Smooth muscle cell (in vitro differentiated cells): ENCODE measurements around the gene GDNF. TPM values are rescaled to one million over a fixed set of nuclear protein-coding genes. Genes with fewer than 3 reads are reported as not detected.

ENCODE experiments used
- DNase-seq: peaks from one replicate; lab custom pipeline; 2025; ENCODE audit not compliant: unreplicated experiment; lab: John Stamatoyannopoulos, UW
- H2AFZ ChIP-seq: fragments of 200-600 bp; sonication (generic); 2 replicates; pipeline ENCODE4 v1.6.0; 2016; ENCODE audit warnings: antibody characterized with exemption, low read depth, mild to moderate bottlenecking
- H3F3A ChIP-seq: fragments of 200-600 bp; sonication (generic); 2 replicates; pipeline ENCODE4 v1.6.0; 2017; ENCODE audit warnings: antibody characterized with exemption, low read depth
- H3K27ac ChIP-seq: fragments of 200-600 bp; sonication (generic); 2 replicates; pipeline ENCODE4 v1.5.1; 2016; ENCODE audit warnings: low read depth, mild to moderate bottlenecking
- H3K27me3 ChIP-seq: fragments of 200-600 bp; sonication (generic); 2 replicates; pipeline ENCODE4 v1.6.1; 2016; ENCODE audit warnings: low read depth, mild to moderate bottlenecking
- H3K36me3 ChIP-seq: fragments of 200-600 bp; sonication (generic); 2 replicates; pipeline ENCODE4 v1.5.1; 2016; ENCODE audit warnings: low read depth
- H3K4me1 ChIP-seq: fragments of 200-600 bp; sonication (generic); 2 replicates; pipeline ENCODE4 v1.5.1; 2016; ENCODE audit warnings: low read depth
- H3K4me2 ChIP-seq: fragments of 200-600 bp; sonication (generic); 2 replicates; pipeline ENCODE4 v1.6.0; 2016; ENCODE audit warnings: mild to moderate bottlenecking
- H3K4me3 ChIP-seq: fragments of 200-600 bp; sonication (generic); 2 replicates; pipeline ENCODE4 v1.5.1; 2016; ENCODE audit warnings: mild to moderate bottlenecking
- H3K79me2 ChIP-seq: fragments of 200-600 bp; sonication (generic); 2 replicates; pipeline ENCODE4 v1.6.0; 2016; ENCODE audit warnings: low read depth, mild to moderate bottlenecking
- H3K9ac ChIP-seq: fragments of 200-600 bp; sonication (generic); 2 replicates; pipeline ENCODE4 v1.6.0; 2016; ENCODE audit warnings: low read depth
- H3K9me3 ChIP-seq: fragments of 200-600 bp; sonication (generic); replicated peaks from 2 replicates; pipeline ENCODE4 v1.5.1; 2016; ENCODE audit warnings: low read depth
- H4K20me1 ChIP-seq: fragments of 200-600 bp; sonication (generic); 2 replicates; pipeline ENCODE4 v1.6.0; 2016; ENCODE audit warnings: low read depth
- WGBS: methylation state at CpG from one replicate; pipeline ENCODE4 v1.1.7; 2016; ENCODE audit warnings: low lambda C conversion rate; 5-methylcytosine and 5-hydroxymethylcytosine counted together
- polyA plus RNA-seq: library from polyadenylated mRNA; unstranded; fragments of >200 nt; fragmentation: Nextera tagmentation; extraction: Ambion mirVana; gene quantifications from 2 replicates; pipeline ENCODE4 v1.2.1, GENCODE V29; 2016
- total RNA-seq: library from RNA; depleted of rRNA; stranded (reverse); fragments of >200 nt; gene quantifications from 2 replicates; pipeline ENCODE4 v1.2.3, GENCODE V29; 2014
- TF ChIP-seq, protein P1 (sequence below): fragments of 200-600 bp; sonication (generic); IDR thresholded peaks from 2 replicates; pipeline ENCODE4 v1.5.1; 2017; ENCODE audit warnings: borderline replicate concordance, mild to moderate bottlenecking, antibody characterized with exemption; ENCODE audit not compliant: insufficient read depth, poor library complexity, severe bottlenecking

The GDNF gene
- total and polyA plus RNA-seq, 2 experiments from 2014 or later, result 12.9 to 18.8 TPM

- TF ChIP-seq, protein P1, sequence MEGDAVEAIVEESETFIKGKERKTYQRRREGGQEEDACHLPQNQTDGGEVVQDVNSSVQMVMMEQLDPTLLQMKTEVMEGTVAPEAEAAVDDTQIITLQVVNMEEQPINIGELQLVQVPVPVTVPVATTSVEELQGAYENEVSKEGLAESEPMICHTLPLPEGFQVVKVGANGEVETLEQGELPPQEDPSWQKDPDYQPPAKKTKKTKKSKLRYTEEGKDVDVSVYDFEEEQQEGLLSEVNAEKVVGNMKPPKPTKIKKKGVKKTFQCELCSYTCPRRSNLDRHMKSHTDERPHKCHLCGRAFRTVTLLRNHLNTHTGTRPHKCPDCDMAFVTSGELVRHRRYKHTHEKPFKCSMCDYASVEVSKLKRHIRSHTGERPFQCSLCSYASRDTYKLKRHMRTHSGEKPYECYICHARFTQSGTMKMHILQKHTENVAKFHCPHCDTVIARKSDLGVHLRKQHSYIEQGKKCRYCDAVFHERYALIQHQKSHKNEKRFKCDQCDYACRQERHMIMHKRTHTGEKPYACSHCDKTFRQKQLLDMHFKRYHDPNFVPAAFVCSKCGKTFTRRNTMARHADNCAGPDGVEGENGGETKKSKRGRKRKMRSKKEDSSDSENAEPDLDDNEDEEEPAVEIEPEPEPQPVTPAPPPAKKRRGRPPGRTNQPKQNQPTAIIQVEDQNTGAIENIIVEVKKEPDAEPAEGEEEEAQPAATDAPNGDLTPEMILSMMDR, result no peak
Measured at GRCh38 chr5:37808945-37809344, 30.9 kb downstream of the GDNF start.

DNA sequence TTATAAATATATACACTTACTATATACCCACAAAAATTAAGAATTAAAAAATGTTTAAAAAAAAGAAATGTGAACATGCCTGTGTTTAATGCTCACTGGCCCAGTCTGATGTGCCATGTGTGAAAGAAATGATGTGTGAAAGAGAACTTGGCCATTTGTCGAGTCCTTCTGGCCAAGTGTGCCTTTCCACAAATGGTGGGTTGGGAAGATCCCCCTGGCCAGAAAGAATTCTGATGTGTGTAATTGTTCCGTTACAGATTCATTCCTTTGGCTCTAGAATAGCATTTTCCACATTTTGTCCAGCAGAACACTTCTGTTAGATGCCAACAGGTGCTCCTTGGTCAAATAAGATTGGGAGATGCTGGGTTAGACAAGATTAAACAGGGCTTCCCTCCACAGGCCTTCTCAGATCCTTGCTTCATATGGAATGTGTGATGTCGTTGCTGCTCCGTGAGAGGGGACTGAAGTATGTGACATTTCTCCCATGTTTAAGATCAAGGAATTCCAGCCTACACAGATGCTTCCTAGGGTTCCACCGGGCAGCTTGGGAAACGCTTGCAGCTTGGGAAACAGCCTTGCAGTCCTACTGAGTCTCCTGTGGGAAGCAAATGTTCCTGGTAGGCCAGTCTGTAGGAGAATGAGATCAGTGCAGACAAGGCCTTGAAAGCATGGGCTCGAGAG, 32.1 kb downstream of the GDNF start:
- H3K4me1 ChIP-seq, result no peaks in the 10 kb centered on the region
- no peaks in the 10 kb centered on the region for H4K20me1 ChIP-seq
- TF ChIP-seq, protein P1, result no peak
- DNase-seq, result no peak
- H3K79me2 ChIP-seq, result no peaks in the 10 kb centered on the region
- no peak overlapping the region for H3K4me3 ChIP-seq
- no peak overlapping the region for H3K9ac ChIP-seq
- no peak overlapping the region for H3K4me2 ChIP-seq
- H3K36me3 ChIP-seq, result no peaks in the 10 kb centered on the region
- no peaks in the 10 kb centered on the region for H3K9me3 ChIP-seq
- H2AFZ ChIP-seq, result no peak overlapping the region
- WGBS, result 55% methylated on average over 7 of the region's 7 CpGs
- no peaks in the 10 kb centered on the region for H3K27me3 ChIP-seq
- H3F3A ChIP-seq, result no peaks in the 10 kb centered on the region
- no peak overlapping the region for H3K27ac ChIP-seq

More at GRCh38 chr5:37808945-37809344, 30.9 kb downstream of the GDNF start:
- no peaks in the 10 kb centered on the region for H3K9me3 ChIP-seq
- no peaks in the 10 kb centered on the region for H3K79me2 ChIP-seq
- WGBS, result 90% methylated on average over 5 of the region's 5 CpGs
- no peak overlapping the region for H3K4me2 ChIP-seq
- H3K4me1 ChIP-seq, result no peaks in the 10 kb centered on the region
- no peak overlapping the region for H2AFZ ChIP-seq
- no peaks in the 10 kb centered on the region for H4K20me1 ChIP-seq
- DNase-seq, result no peak
- H3K27ac ChIP-seq, result no peak overlapping the region
- no peaks in the 10 kb centered on the region for H3K36me3 ChIP-seq
- no peak overlapping the region for H3K4me3 ChIP-seq
- H3F3A ChIP-seq, result no peaks in the 10 kb centered on the region
- H3K9ac ChIP-seq, result no peak overlapping the region
- H3K27me3 ChIP-seq, result no peaks in the 10 kb centered on the region

- no peak overlapping the region for H2AFZ ChIP-seq
- TF ChIP-seq, protein P1, result no peak
Measured at GRCh38 chr5:37807015-37807414, 32.8 kb downstream of the GDNF start.

GRCh38 chr5:37806476-37806875, 33.4 kb downstream of the GDNF start:
- H4K20me1 ChIP-seq, result no peaks in the 10 kb centered on the region
- DNase-seq, result no peak
- H3K36me3 ChIP-seq, result no peaks in the 10 kb centered on the region
- H3K9me3 ChIP-seq, result no peaks in the 10 kb centered on the region
- no peak overlapping the region for H3K27ac ChIP-seq
- no peak overlapping the region for H2AFZ ChIP-seq
- no peaks in the 10 kb centered on the region for H3K79me2 ChIP-seq
- 94% methylated on average over 8 of the region's 8 CpGs for WGBS
- H3K4me2 ChIP-seq, result no peak overlapping the region
- TF ChIP-seq, protein P1, result no peak
- no peak overlapping the region for H3K4me3 ChIP-seq
- H3F3A ChIP-seq, result no peaks in the 10 kb centered on the region
- no peaks in the 10 kb centered on the region for H3K4me1 ChIP-seq
- H3K27me3 ChIP-seq, result no peaks in the 10 kb centered on the region
- no peak overlapping the region for H3K9ac ChIP-seq

More at GRCh38 chr5:37807015-37807414, 32.8 kb downstream of the GDNF start:
- Histone ChIP-seq H4K20me1 (no peaks in the 10 kb centered on the region), H3K4me2 (no peak overlapping the region), H3K36me3 (no peaks in the 10 kb centered on the region), H3K9me3 (no peaks in the 10 kb centered on the region), H3K79me2 (no peaks in the 10 kb centered on the region), H3K9ac (no peak overlapping the region), H3F3A (no peaks in the 10 kb centered on the region), H3K27ac (no peak overlapping the region), H3K4me1 (no peaks in the 10 kb centered on the region), H3K4me3 (no peak overlapping the region), H3K27me3 (no peaks in the 10 kb centered on the region)
- WGBS, result 100% methylated on average over 2 of the region's 2 CpGs
- no peak for DNase-seq
